ENCODE results near the gene FAM174C.

The FAM174C gene

GRCh38 chr19:1275260-1275975, at the start of gene FAM174C:
FAM174C (plus strand) TSS chr19:1275530; CDS start chr19:1275550, 20 bp downstream.
- Histone ChIP-seq H4K20me1 (peaks cover 52 to 93% (median 79%) of the 10 kb centered on the region in 11 experiments), H3K9ac (peak within 1 kb of the TSS; percentile 89 to 100 (median 99)), H3K4me3 (peak within 1 kb of the TSS; percentile 58 to 79 (median 73)), H3K27me3 (no peaks in the 10 kb centered on the region; a peak in 1 of 22 replicates), H3K9me3 (replicated peaks in 1 of 11) (no peaks in the 10 kb centered on the region), H3K36me3 (peaks cover 56 to 84% (median 68%) of the 10 kb centered on the region in 11 experiments), H3K4me1 (peaks cover 49 to 76% (median 64%) of the 10 kb centered on the region in 10 experiments), H3K4me2 (peak within 1 kb of the TSS; percentile 93 to 100 (median 99)), H3K27ac (peak within 1 kb of the TSS; percentile 92 to 99 (median 97))
- no peak for TF ChIP-seq Cebpa-rat (IDR thresholded peaks at IDR 0.05)

- H4K20me1 ChIP-seq = peaks cover 52 to 88% (median 62%) of the 10 kb centered on the region in 11 experiments; a peak in 21 of 22 replicates
- peaks cover 69 to 80% (median 75%) of the 10 kb centered on the region in 11 experiments for H3K36me3 ChIP-seq
- peak overlapping the region in 1 of 11 experiments; percentile 61; a peak in 1 of 22 replicates for H3K9ac ChIP-seq
- 0 out of 22 replicates have a peak overlapping the region, but pooled peaks of 1 of the 11 experiments have one; percentile 61 for H3K4me2 ChIP-seq
- H3K9me3 ChIP-seq (replicated peaks in 1 of 11) = no peaks in the 10 kb centered on the region
- H3K4me1 ChIP-seq = peaks cover 10 to 41% (median 15%) of the 10 kb centered on the region in 10 experiments; a peak in 18 of 20 replicates
- no peaks in the 10 kb centered on the region for H3K27me3 ChIP-seq
- no peak overlapping the region for H3K27ac ChIP-seq
- TF ChIP-seq Cebpa-rat (IDR thresholded peaks at IDR 0.05) = no peak
- no peak overlapping the region for H3K4me3 ChIP-seq
Observed at GRCh38 chr19:1226227-1226518, 49.2 kb upstream of the FAM174C start.

GRCh38 chr19:1226522-1227303, 48.6 kb upstream of the FAM174C start:
- no peaks in the 10 kb centered on the region for H3K9me3 ChIP-seq (replicated peaks in 1 of 11)
- no peak overlapping the region for H3K9ac ChIP-seq
- H3K27me3 ChIP-seq = no peaks in the 10 kb centered on the region
- no peak overlapping the region for H3K27ac ChIP-seq
- H3K4me1 ChIP-seq = peaks cover 10 to 40% (median 14%) of the 10 kb centered on the region in 10 experiments; a peak in 18 of 20 replicates
- TF ChIP-seq Cebpa-rat (IDR thresholded peaks at IDR 0.05) = no peak
- H3K4me3 ChIP-seq = no peak overlapping the region
- H3K4me2 ChIP-seq = no peak overlapping the region
- peaks cover 65 to 74% (median 69%) of the 10 kb centered on the region in 11 experiments for H3K36me3 ChIP-seq
- H4K20me1 ChIP-seq = peaks cover 47 to 85% (median 57%) of the 10 kb centered on the region in 11 experiments; a peak in 21 of 22 replicates

GRCh38 chr19:1227304-1228054, 47.9 kb upstream of the FAM174C start:
- Histone ChIP-seq H3K27me3 (no peaks in the 10 kb centered on the region), H4K20me1 (peaks cover 39 to 85% (median 53%) of the 10 kb centered on the region in 11 experiments; a peak in 21 of 22 replicates), H3K9ac (no peak overlapping the region), H3K4me2 (no peak overlapping the region), H3K36me3 (peaks cover 57 to 67% (median 62%) of the 10 kb centered on the region in 11 experiments), H3K4me3 (no peak overlapping the region), H3K4me1 (peaks cover 5 to 33% (median 13%) of the 10 kb centered on the region in 10 experiments; a peak in 18 of 20 replicates), H3K9me3 (replicated peaks in 1 of 11) (no peaks in the 10 kb centered on the region), H3K27ac (no peak overlapping the region)
- TF ChIP-seq Cebpa-rat (IDR thresholded peaks at IDR 0.05) = no peak

- TF ChIP-seq Cebpa-rat (IDR thresholded peaks at IDR 0.05) = no peak
- Histone ChIP-seq H3K4me2 (no peak overlapping the region), H3K4me1 (peaks cover 0 to 34% (median 12%) of the 10 kb centered on the region in 10 experiments; a peak in 8 of 20 replicates), H3K9ac (no peak overlapping the region), H3K36me3 (peaks cover 48 to 58% (median 53%) of the 10 kb centered on the region in 11 experiments), H3K9me3 (replicated peaks in 1 of 11) (no peaks in the 10 kb centered on the region), H4K20me1 (peaks cover 30 to 85% (median 46%) of the 10 kb centered on the region in 11 experiments; a peak in 21 of 22 replicates), H3K27me3 (no peaks in the 10 kb centered on the region), H3K4me3 (no peak overlapping the region), H3K27ac (no peak overlapping the region)
Observed at GRCh38 chr19:1228161-1228957, 47.0 kb upstream of the FAM174C start.

GRCh38 chr19:1229056-1229923, 46.0 kb upstream of the FAM174C start:
- Histone ChIP-seq H3K4me2 (no peak overlapping the region), H3K27ac (no peak overlapping the region), H3K36me3 (peaks cover 39 to 49% (median 44%) of the 10 kb centered on the region in 11 experiments), H4K20me1 (peaks cover 21 to 81% (median 37%) of the 10 kb centered on the region in 11 experiments; a peak in 21 of 22 replicates), H3K9ac (no peak overlapping the region), H3K4me3 (no peak overlapping the region), H3K9me3 (replicated peaks in 1 of 11) (no peaks in the 10 kb centered on the region), H3K4me1 (peaks cover 0 to 30% (median 12%) of the 10 kb centered on the region in 10 experiments; a peak in 8 of 20 replicates), H3K27me3 (no peaks in the 10 kb centered on the region)
- no peak for TF ChIP-seq Cebpa-rat (IDR thresholded peaks at IDR 0.05)

GRCh38 chr19:1229924-1230782, 45.2 kb upstream of the FAM174C start:
- Histone ChIP-seq H3K9ac (no peak overlapping the region), H3K4me1 (peaks cover 0 to 21% (median 10%) of the 10 kb centered on the region in 10 experiments; a peak in 8 of 20 replicates), H3K4me3 (no peak overlapping the region), H3K36me3 (peaks cover 31 to 40% (median 36%) of the 10 kb centered on the region in 11 experiments), H4K20me1 (peaks cover 12 to 80% (median 28%) of the 10 kb centered on the region in 11 experiments; a peak in 17 of 22 replicates), H3K27ac (no peak overlapping the region), H3K9me3 (replicated peaks in 1 of 11) (no peaks in the 10 kb centered on the region), H3K27me3 (peaks cover 0 to 8% (median 6%) of the 10 kb centered on the region in 11 experiments; a peak in 17 of 22 replicates), H3K4me2 (no peak overlapping the region)
- no peak for TF ChIP-seq Cebpa-rat (IDR thresholded peaks at IDR 0.05)

Measured in BLaER1 treated with 17β-estradiol and CSF1 and Interleukin-3, amounts not matched to agents 10 nM and 100 nM (cell line).